Subcutaneous adipose tissue (tissue), 4 donors: ENCODE measurements around the gene RPS6KC1. TPM values are rescaled to one million over a fixed set of nuclear protein-coding genes. Genes with fewer than 3 reads are reported as not detected.

Source experiments
- total RNA-seq, 4 donors: library from RNA; depleted of rRNA; stranded (reverse); fragments of >200 nt; gene quantifications; one replicate each; pipeline ENCODE4 v1.1.0, GENCODE V29; 2016
- TF ChIP-seq, protein P1 (sequence below): fragments of 450-650 bp; IDR thresholded peaks from one replicate; pipeline ENCODE4 v1.5.1; 2016; ENCODE audit warnings: low read depth, mild to moderate bottlenecking, control low read depth, antibody characterized with exemption, moderate library complexity

Gene RPS6KC1
- total RNA-seq, 4 donors from 2014 or later: 22.6 to 30.7 (median 25.3) TPM

DNA sequence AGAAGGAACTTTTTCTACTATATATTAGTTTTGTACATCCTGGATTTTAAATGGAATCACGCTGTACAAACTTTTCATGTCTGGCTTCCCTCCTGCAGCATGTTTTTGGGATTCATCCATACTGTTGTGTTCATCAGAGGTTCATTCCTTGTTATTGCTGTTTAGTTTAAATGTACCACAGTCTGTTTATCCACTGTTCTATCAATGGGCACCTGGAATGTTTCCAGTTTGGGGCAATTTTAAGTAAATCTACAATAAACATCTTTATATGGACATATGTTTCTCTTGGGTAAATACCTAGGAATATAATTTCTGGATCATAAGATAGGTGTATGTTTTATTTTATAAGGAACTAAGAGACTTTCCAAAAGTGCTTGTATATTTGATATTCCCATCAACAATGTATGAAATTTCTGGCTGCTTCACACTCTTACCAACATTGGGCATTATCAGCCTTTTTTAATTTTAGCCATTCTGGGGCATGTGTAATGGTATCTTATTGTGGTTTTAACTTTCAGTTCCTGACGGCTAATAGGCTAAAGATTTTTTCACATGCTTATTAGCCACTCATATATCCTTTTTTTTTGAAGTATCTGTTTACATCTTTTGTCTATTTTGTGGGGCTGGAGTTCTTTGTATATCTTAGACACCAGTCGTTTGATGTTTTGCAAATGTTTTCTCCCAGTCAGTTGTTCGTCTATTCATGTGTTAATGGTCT is 48.8 kb downstream of the RPS6KC1 start:
- TF ChIP-seq, protein P1, sequence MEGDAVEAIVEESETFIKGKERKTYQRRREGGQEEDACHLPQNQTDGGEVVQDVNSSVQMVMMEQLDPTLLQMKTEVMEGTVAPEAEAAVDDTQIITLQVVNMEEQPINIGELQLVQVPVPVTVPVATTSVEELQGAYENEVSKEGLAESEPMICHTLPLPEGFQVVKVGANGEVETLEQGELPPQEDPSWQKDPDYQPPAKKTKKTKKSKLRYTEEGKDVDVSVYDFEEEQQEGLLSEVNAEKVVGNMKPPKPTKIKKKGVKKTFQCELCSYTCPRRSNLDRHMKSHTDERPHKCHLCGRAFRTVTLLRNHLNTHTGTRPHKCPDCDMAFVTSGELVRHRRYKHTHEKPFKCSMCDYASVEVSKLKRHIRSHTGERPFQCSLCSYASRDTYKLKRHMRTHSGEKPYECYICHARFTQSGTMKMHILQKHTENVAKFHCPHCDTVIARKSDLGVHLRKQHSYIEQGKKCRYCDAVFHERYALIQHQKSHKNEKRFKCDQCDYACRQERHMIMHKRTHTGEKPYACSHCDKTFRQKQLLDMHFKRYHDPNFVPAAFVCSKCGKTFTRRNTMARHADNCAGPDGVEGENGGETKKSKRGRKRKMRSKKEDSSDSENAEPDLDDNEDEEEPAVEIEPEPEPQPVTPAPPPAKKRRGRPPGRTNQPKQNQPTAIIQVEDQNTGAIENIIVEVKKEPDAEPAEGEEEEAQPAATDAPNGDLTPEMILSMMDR: no peak

DNA sequence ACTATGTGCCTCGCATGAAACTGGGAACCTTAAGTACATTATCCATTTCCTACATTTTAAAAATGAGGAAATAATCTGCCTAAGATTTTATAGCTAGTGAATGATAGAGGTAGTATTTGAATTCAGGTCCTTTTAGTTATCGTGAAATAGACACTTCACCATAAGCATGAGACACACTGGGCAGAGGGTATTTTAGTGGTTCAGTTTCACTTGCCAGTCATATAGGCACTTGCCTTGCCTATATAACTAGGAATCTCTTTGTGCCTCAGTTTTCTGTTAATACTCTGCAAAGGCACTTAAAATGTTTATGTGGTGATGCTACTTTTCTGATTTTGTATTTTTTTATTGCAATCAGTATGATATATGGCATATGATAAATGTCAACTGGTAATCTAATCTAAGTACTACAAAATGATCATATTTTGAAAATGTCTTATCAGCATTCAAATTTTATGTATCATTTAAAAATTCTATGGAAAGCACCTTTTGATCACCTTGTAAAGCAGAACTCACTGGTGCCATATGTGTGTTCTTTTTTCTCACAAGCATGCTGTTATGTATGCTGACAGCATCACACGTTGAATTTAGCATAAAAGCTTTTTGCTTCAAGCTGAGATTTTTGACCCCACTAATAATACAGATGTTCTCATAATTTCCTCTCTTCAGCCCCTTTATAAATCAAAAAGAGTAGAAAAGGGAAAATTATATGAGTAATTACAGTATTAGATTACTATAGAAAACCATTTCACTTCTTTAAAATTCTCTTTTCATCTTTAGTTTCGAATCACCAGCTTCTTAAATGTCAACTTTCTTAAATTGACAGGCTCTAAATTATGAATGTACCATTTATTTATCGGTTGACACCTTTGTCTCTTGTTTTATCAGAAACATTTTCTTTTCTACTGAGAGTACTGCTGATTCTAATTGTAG is 52.6 kb downstream of the RPS6KC1 start:
- TF ChIP-seq, protein P1: no peak

- TF ChIP-seq, protein P1: no peak
Observed at GRCh38 chr1:213104604-213105003, 53.6 kb downstream of the RPS6KC1 start.

DNA sequence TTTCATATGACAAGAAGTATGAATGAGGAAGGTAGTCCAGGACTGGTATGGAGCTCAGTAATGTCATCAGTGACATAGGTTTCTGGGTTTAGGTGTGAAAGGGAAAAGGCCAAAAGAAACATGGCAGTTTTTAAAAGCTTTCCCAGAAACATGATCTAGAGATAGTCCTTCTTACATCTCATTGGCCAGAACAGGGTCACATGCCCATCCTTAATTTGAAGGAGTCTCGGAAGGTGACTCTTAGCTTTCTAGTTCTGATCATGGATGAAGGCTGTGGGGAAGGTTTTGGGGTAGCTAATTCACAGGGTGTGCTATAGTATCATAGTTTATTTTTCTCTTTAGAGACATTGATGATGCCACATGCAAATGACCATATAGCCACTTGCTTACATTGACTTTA is 55.3 kb downstream of the RPS6KC1 start:
- TF ChIP-seq, protein P1: no peak

DNA sequence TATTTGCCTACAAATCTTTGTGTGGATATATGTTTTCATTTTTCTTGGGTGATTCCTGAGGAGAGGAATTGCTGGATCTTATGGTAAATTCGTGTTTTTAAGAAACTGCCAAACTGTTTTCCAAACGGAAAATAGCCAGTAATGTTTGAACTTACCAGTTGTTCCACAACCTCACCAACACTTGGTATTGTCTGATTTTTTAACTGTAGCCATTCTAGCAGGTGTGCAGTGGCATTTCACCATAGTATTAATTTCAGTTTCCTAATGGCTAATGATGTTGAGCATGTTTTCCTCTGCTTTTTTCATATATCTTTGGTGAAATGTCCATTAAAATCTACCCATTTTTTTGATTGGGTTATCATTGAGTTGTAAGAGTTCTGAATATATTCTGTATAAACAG is 56.6 kb downstream of the RPS6KC1 start:
- TF ChIP-seq, protein P1: no peak

DNA sequence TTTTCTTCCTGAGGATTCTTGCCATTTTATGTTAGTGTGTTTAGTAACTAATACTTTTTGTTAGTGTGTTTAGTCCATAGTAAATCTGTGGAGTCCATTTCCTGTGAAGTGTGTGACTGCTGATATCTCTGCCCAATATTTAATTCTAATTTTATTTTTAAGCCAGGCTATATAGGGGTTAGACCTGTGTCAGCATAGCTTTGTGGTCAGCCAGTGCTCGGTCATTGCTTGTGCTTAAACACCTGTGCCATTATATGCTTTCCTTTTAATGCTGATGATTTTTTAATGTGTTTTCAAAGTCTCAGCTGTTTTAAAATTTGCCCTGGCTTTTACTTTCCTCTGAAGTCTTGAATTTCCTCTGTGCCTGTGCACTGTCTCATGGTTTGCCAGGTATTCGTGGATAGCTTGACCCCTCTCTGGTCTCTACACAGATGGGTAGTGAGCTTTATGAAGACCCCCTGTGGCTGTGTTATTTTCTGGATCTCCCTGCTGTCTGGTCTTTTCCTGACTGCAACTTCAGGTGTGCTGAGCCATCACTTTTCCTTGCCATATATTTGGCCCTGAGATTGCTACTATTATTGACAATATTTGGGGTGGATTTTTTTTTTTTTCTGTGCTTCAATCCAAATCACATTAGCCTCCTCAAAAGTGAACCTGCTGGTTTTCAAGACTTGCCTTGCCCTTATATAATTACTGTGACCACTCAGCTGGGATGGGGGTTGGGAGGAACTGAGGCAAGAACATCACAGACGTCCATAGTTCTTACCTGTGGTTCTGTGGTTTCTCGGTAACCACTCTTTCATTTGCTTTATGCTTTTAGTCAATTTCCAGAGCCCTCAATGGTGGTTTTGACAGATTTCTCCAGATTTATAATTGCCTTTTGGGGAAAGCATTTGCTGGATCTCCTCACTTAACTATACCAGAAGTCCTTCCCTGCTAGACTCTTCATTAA is 59.6 kb downstream of the RPS6KC1 start:
- TF ChIP-seq, protein P1: no peak
